Upper lobe of left lung (tissue), 4 donors: ENCODE results near the gene XPR1.

Experiments used
- EP300 ChIP-seq, 4 donors: sonication (generic); formaldehyde crosslinking; IDR thresholded peaks; one replicate each; pipeline ENCODE4 v1.5.1; 2017; ENCODE audit warnings: antibody characterized with exemption in 4 of 4, control low read depth in 2 of 4
- POLR2AphosphoS5 ChIP-seq, 2 donors: sonication (generic); formaldehyde crosslinking; IDR thresholded peaks; one replicate each; pipeline ENCODE4 v1.5.1; 2017; ENCODE audit warnings: antibody characterized with exemption in 2 of 2
- TF ChIP-seq, protein P1 (sequence below), 6 experiments: fragments of 450-650 bp in 4 of 6; fragments of 200-600 bp in 2 of 6; sonication (generic) in 2 of 6; IDR thresholded peaks; one replicate each; pipeline ENCODE4 v1.5.1; 2016 to 2019; ENCODE audit warnings: antibody characterized with exemption in 6 of 6

DNA sequence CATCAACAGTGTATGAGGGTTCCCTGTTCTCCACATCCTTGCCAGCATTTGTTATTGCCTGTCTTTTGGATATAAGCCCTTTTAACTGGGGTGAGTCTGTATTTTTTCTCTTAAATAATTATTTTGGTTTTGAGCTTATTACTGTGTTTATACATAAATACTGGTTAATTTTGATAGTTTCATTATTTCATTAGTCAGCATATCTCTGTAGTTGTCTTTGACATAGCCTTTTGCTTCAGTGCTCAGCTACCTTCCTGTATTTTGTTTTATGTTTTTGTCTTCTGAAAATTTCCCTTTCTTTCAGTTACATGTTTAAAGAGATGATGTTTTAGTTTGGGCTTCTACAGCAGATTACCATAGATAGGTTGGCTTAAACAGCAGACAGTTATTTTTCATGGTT is 138.1 kb downstream of the XPR1 start:
- TF ChIP-seq, protein P1, sequence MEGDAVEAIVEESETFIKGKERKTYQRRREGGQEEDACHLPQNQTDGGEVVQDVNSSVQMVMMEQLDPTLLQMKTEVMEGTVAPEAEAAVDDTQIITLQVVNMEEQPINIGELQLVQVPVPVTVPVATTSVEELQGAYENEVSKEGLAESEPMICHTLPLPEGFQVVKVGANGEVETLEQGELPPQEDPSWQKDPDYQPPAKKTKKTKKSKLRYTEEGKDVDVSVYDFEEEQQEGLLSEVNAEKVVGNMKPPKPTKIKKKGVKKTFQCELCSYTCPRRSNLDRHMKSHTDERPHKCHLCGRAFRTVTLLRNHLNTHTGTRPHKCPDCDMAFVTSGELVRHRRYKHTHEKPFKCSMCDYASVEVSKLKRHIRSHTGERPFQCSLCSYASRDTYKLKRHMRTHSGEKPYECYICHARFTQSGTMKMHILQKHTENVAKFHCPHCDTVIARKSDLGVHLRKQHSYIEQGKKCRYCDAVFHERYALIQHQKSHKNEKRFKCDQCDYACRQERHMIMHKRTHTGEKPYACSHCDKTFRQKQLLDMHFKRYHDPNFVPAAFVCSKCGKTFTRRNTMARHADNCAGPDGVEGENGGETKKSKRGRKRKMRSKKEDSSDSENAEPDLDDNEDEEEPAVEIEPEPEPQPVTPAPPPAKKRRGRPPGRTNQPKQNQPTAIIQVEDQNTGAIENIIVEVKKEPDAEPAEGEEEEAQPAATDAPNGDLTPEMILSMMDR (IDR thresholded peaks at IDR 0.05) = no peak
- TF ChIP-seq EP300 (IDR thresholded peaks at IDR 0.05) (no peak), POLR2AphosphoS5 (IDR thresholded peaks at IDR 0.05) (no peak)
